DND-41 (cell line): ENCODE results near the gene REV3L.

Experiments
- EZH2 ChIP-seq: IDR thresholded peaks from 3 replicates; pipeline ENCODE4 v1.6.1; 2012; ENCODE audit warnings: borderline replicate concordance, low read depth, mild to moderate bottlenecking, moderate library complexity, low read length, inconsistent platforms; ENCODE audit not compliant: severe bottlenecking
- TF ChIP-seq, protein P1 (sequence below): IDR thresholded peaks from 2 replicates; pipeline ENCODE4 v1.5.1; 2012; ENCODE audit warnings: borderline replicate concordance, low read length, moderate library complexity, mild to moderate bottlenecking; ENCODE audit not compliant: poor library complexity, severe bottlenecking; ENCODE audit errors: extremely low read depth

DNA sequence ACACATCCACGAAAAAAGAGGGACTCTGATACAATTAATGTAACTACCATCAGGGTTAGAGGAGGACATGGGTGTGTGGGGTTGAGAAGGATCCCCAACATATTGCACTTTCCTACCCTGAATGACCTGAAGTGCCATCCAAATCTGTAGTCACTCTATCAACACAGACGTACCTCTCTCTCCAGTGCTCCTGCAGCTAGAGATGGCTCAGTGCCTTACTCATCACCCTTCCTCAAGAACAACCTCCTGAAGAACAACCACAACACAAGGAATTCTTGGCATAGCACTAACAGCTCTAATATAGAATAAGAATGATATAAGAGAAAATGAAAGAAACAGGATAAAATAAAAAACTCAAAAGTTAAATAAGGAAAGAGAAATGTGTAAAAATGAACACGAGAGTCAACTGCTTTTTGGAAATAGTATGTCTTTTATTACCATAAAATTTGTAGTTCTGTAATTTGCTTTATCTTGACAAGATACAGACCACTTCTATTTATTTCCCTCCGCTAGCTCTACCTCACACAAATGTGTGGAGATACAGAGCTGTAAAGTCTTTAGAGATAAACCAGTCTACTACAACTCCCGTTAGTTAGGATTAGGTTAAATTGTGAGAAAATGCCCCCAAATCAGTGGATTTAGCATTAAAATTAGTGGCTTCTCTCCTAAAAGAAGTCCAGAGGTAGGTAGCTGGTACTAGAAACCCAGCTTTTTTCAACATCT lies 63.9 kb downstream of the REV3L start:
- TF ChIP-seq, protein P1, sequence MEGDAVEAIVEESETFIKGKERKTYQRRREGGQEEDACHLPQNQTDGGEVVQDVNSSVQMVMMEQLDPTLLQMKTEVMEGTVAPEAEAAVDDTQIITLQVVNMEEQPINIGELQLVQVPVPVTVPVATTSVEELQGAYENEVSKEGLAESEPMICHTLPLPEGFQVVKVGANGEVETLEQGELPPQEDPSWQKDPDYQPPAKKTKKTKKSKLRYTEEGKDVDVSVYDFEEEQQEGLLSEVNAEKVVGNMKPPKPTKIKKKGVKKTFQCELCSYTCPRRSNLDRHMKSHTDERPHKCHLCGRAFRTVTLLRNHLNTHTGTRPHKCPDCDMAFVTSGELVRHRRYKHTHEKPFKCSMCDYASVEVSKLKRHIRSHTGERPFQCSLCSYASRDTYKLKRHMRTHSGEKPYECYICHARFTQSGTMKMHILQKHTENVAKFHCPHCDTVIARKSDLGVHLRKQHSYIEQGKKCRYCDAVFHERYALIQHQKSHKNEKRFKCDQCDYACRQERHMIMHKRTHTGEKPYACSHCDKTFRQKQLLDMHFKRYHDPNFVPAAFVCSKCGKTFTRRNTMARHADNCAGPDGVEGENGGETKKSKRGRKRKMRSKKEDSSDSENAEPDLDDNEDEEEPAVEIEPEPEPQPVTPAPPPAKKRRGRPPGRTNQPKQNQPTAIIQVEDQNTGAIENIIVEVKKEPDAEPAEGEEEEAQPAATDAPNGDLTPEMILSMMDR, result no peak
- TF ChIP-seq EZH2, result no peak
